Measurements from ENCODE around the gene ALK. TPM values are rescaled to one million over a fixed set of nuclear protein-coding genes. Genes with fewer than 3 reads are reported as not detected.
A peak's percentile ranks its signal among the peaks of the same experiment; 100 is the strongest.

ALK gene
- polyA plus RNA-seq, 1 experiment = not detected

- Histone ChIP-seq H3K27ac (ENCODE audit: low read depth, low read length) (no peak overlapping the region), H3K4me3 (ENCODE audit: low read depth, low read length) (no peak overlapping the region), H3K27me3 (ENCODE audit: control insufficient read depth, insufficient read depth, low read length) (no peaks in the 10 kb centered on the region), H3K9me3 (ENCODE audit: control insufficient read depth, insufficient read depth, low read length) (no peaks in the 10 kb centered on the region)
- no peak for DNase-seq (ENCODE audit: low read depth, low spot score)
- no peak for TF ChIP-seq CTCF (IDR thresholded peaks at IDR 0.05; ENCODE audit: low read depth, low read length)
- ChIA-PET CTCF (no interaction called here), POLR2A (no interaction called here)
These were observed 265.8 kb downstream of the ALK start for GRCh38 chr2:29655391-29656086.

DNA sequence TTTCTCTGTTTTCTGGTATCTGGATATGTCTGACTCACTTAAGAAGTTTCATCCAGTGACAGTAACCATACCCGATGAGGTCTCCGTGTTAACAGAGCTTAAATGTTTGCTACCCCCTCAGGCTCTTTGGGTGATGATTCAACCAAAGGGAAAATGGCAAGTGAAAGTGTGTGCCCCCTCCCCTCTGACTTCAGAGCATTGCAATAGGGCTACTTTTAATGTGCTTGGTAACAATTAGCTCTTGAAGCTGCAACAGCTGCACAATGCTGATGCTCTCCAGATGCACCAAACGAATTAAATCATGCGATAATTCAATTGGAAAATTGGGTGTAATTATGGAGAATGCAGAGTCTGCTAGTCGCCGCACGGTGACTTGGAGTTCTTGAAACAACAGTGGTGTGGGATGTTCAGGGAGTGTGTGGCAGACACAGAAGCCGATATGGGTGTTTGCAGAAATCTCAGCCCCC, 270.7 kb downstream of the ALK start:
- Histone ChIP-seq H3K27ac (ENCODE audit: low read depth, low read length) (no peak overlapping the region), H3K9me3 (ENCODE audit: control insufficient read depth, insufficient read depth, low read length) (peaks cover 6% of the 10 kb centered on the region), H3K27me3 (ENCODE audit: control insufficient read depth, insufficient read depth, low read length) (no peaks in the 10 kb centered on the region), H3K4me3 (ENCODE audit: low read depth, low read length) (no peak overlapping the region)
- ChIA-PET POLR2A (no interaction called here), CTCF (interaction anchor here (0.7 kb wide), 1 partner anchor 16 kb away, joined by 3 read pairs; no protein-coding TSS in a partner anchor)
- DNase-seq (ENCODE audit: low read depth, low spot score) = no peak
- no peak for TF ChIP-seq CTCF (IDR thresholded peaks at IDR 0.05; ENCODE audit: low read depth, low read length)

GRCh38 chr2:29644949-29645348, 276.4 kb downstream of the ALK start:
- H3K9me3 ChIP-seq (ENCODE audit: control insufficient read depth, insufficient read depth, low read length) = peaks cover 6% of the 10 kb centered on the region
- H3K4me3 ChIP-seq (ENCODE audit: low read depth, low read length) = no peak overlapping the region
- ChIA-PET POLR2A (no interaction called here), CTCF (no interaction called here)
- no peaks in the 10 kb centered on the region for H3K27me3 ChIP-seq (ENCODE audit: control insufficient read depth, insufficient read depth, low read length)
- peak; percentile 9; the same call in 1 of the 2 replicates for TF ChIP-seq CTCF (IDR thresholded peaks at IDR 0.05; ENCODE audit: low read depth, low read length)
- no peak for DNase-seq (ENCODE audit: low read depth, low spot score)
- H3K27ac ChIP-seq (ENCODE audit: low read depth, low read length) = no peak overlapping the region

DNA sequence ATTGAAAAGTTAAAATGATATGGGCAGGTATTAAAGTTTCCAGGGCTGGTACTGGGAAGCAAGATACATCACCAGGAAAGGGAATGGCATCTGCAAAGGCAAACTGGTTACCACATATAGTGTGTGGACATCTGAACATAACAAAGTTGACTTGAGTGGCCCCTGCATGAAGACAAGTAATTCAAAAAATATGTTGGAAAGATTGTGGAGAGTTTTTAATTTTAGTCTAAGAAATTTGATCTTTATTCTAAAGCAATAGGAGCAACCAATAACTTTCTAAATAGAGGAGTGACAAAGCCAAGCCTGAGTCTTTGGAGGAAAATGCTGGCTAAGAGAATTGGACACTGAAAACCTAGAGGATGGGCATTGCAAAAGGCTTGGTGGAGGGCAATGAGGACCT, 278.2 kb downstream of the ALK start:
- no peak for TF ChIP-seq CTCF (IDR thresholded peaks at IDR 0.05; ENCODE audit: low read depth, low read length)
- DNase-seq (ENCODE audit: low read depth, low spot score) = no peak
- Histone ChIP-seq H3K9me3 (ENCODE audit: control insufficient read depth, insufficient read depth, low read length) (no peaks in the 10 kb centered on the region), H3K27ac (ENCODE audit: low read depth, low read length) (no peak overlapping the region), H3K27me3 (ENCODE audit: control insufficient read depth, insufficient read depth, low read length) (no peaks in the 10 kb centered on the region), H3K4me3 (ENCODE audit: low read depth, low read length) (no peak overlapping the region)
- ChIA-PET POLR2A (no interaction called here), CTCF (no interaction called here)

- DNase-seq (ENCODE audit: low read depth, low spot score) = no peak
- Histone ChIP-seq H3K27me3 (ENCODE audit: control insufficient read depth, insufficient read depth, low read length) (no peaks in the 10 kb centered on the region), H3K27ac (ENCODE audit: low read depth, low read length) (no peak overlapping the region), H3K9me3 (ENCODE audit: control insufficient read depth, insufficient read depth, low read length) (no peaks in the 10 kb centered on the region), H3K4me3 (ENCODE audit: low read depth, low read length) (no peak overlapping the region)
- ChIA-PET CTCF (no interaction called here), POLR2A (no interaction called here)
- no peak for TF ChIP-seq CTCF (IDR thresholded peaks at IDR 0.05; ENCODE audit: low read depth, low read length)
These were observed 281.0 kb downstream of the ALK start for GRCh38 chr2:29640360-29640759.
